H1 (cell line): ENCODE measurements around the gene ZNF672. TPM values are rescaled to one million over a fixed set of nuclear protein-coding genes. Genes with fewer than 3 reads are reported as not detected.
A peak's percentile ranks its signal among the peaks of the same experiment; 100 is the strongest.

ENCODE experiments used
- POLR2AphosphoS5 ChIP-seq: IDR thresholded peaks from 2 replicates; pipeline ENCODE4 v1.6.1; 2011; ENCODE audit warnings: low read depth, low read length
- RAD21 ChIP-seq, 2 experiments: IDR thresholded peaks in 1 of 2; conservative IDR thresholded peaks in 1 of 2; 2 replicates each; pipeline ENCODE4 v1.6.1; 2011; ENCODE audit warnings: low read depth in 2 of 2, low read length in 2 of 2, improper control_type of control experiment in 1 of 2, inconsistent platforms in 1 of 2, mild to moderate bottlenecking in 1 of 2, moderate library complexity in 1 of 2
- polyA plus RNA-seq, 7 experiments: library from polyadenylated mRNA; depleted of rRNA in 3 of 7; stranded (reverse) in 5 of 7; unstranded in 2 of 7; fragments of >200 nt in 5 of 7; fragments of 200-250 nt in 2 of 7; gene quantifications; 1 replicate in 5 of 7; 2 replicates in 1 of 7; 4 replicates in 1 of 7; pipeline versions ENCODE4 v1.2.1 to v1.2.3, GENCODE V29; 2011 to 2013; ENCODE audit warnings: missing spikeins in 2 of 7, mixed read lengths in 2 of 7
- total RNA-seq: library from RNA; stranded (reverse); fragmentation: NEBNext Ultra II Directional; extraction: Animal tissue kit (Norgen Biotek cat#: 25700); gene quantifications from 2 replicates; pipeline ENCODE4 v1.2.1, GENCODE V29; 2021
- TF ChIP-seq, protein P1 (sequence below): IDR thresholded peaks from 2 replicates; pipeline ENCODE4 v1.6.1; 2011; ENCODE audit warnings: low read length, improper control_type of control experiment

The ZNF672 gene
- total and polyA plus RNA-seq, 2 of the 8 experiments (the other 6 are each of a cell fraction or from before 2014, with no cell fraction given), result 30.7 to 40.4 TPM

- TF ChIP-seq RAD21 (IDR thresholded peaks at IDR 0.05 in 1 of 2, conservative IDR thresholded peaks at IDR 0.05 in 1 of 2; ENCODE audit: low read depth in 2 of 2, low read length in 2 of 2), result peak; percentile 33 to 46
- TF ChIP-seq, protein P1, sequence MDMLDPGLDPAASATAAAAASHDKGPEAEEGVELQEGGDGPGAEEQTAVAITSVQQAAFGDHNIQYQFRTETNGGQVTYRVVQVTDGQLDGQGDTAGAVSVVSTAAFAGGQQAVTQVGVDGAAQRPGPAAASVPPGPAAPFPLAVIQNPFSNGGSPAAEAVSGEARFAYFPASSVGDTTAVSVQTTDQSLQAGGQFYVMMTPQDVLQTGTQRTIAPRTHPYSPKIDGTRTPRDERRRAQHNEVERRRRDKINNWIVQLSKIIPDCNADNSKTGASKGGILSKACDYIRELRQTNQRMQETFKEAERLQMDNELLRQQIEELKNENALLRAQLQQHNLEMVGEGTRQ, result no peak
- TF ChIP-seq POLR2AphosphoS5, result 0 out of 2 replicates have a peak, but pooled peaks have one; percentile 8
These were observed 26.2 kb upstream of the ZNF672 start (continued) for GRCh38 chr1:248811514-248812490.
